IMR-90 (cell line): ENCODE results near the gene SWAP70. TPM values are rescaled to one million over a fixed set of nuclear protein-coding genes. Genes with fewer than 3 reads are reported as not detected.

Source experiments
- ATAC-seq: fragments of 200-7000 bp; cut with Tn5 transposase; 2 replicates; pipeline ENCODE4 v1.9.1; 2020; ENCODE audit warnings: low read depth, mild to moderate bottlenecking, moderate library complexity
- BruUV-seq: library from RNA; stranded (reverse); fragments of 400-500 nt; replicated peaks from 2 replicates; lab custom pipeline; 2021; lab: Mats Ljungman, UMichigan
- CTCF ChIA-PET: fragments of 300-600 bp; formaldehyde crosslinking; extraction: SDS; loops from one replicate; lab custom pipeline; 2021; ENCODE audit warnings: antibody characterized with exemption; lab: Yijun Ruan, JAX
- POLR2A ChIA-PET: fragments of 300-600 bp; sonication (Branson Sonifier 250); formaldehyde crosslinking; loops from one replicate; lab custom pipeline; 2022; ENCODE audit warnings: antibody characterized with exemption; ENCODE audit not compliant: unreplicated experiment; lab: Charles Lee
- DNase-seq: peaks from one replicate; pipeline ENCODE4 v3.0.0; 2013
- H2AFZ ChIP-seq: replicated peaks from 2 replicates; pipeline ENCODE3; 2013; ENCODE audit warnings: low read length, mild to moderate bottlenecking; ENCODE audit not compliant: poor library complexity
- H2AK5ac ChIP-seq: 2 replicates; pipeline ENCODE4 v1.6.1; 2013; ENCODE audit warnings: low read depth, low read length, inconsistent platforms
- H2AK9ac ChIP-seq: replicated peaks from 2 replicates; pipeline ENCODE3; 2013; ENCODE audit warnings: mild to moderate bottlenecking, low read depth, low read length, moderate library complexity; ENCODE audit not compliant: poor library complexity
- H2BK120ac ChIP-seq: 2 replicates; pipeline ENCODE4 v1.6.1; 2013; ENCODE audit warnings: low read depth, low read length, inconsistent platforms
- H2BK15ac ChIP-seq: 3 replicates; pipeline ENCODE4 v1.6.1; 2013; ENCODE audit warnings: low read depth, low read length, inconsistent platforms
- H2BK20ac ChIP-seq: 2 replicates; pipeline ENCODE4 v1.6.1; 2013; ENCODE audit warnings: low read depth, mild to moderate bottlenecking, inconsistent platforms, low read length, moderate library complexity
- H2BK5ac ChIP-seq: 2 replicates; pipeline ENCODE4 v1.6.1; 2013; ENCODE audit warnings: mild to moderate bottlenecking, low read depth, low read length, inconsistent platforms; ENCODE audit not compliant: poor library complexity, severe bottlenecking
- H3K14ac ChIP-seq: replicated peaks from 2 replicates; pipeline ENCODE4 v1.6.1; 2013; ENCODE audit warnings: low read depth, low read length, inconsistent platforms
- H3K18ac ChIP-seq: 2 replicates; pipeline ENCODE4 v1.6.1; 2013; ENCODE audit warnings: low read depth, low read length, control low read depth
- H3K23ac ChIP-seq: 2 replicates; pipeline ENCODE4 v1.6.1; 2013; ENCODE audit warnings: low read depth, low read length, inconsistent platforms
- H3K27ac ChIP-seq: 2 replicates; pipeline ENCODE4 v1.5.1; 2013; ENCODE audit warnings: mild to moderate bottlenecking, control low read depth, low read length; ENCODE audit not compliant: insufficient read depth
- H3K27me3 ChIP-seq: 2 replicates; pipeline ENCODE4 v1.6.1; 2013; ENCODE audit warnings: low read length; ENCODE audit not compliant: control insufficient read depth, insufficient read depth
- H3K36me3 ChIP-seq: 2 replicates; pipeline ENCODE4 v1.6.1; 2013; ENCODE audit warnings: low read length, mixed read lengths; ENCODE audit not compliant: control insufficient read depth, insufficient read depth
- H3K4ac ChIP-seq: 2 replicates; pipeline ENCODE4 v1.6.1; 2013; ENCODE audit warnings: low read depth, low read length, inconsistent platforms
- H3K4me1 ChIP-seq: 2 replicates; pipeline ENCODE4 v1.6.1; 2013; ENCODE audit warnings: low read length, mixed read lengths; ENCODE audit not compliant: control insufficient read depth, insufficient read depth
- H3K4me2 ChIP-seq: 2 replicates; pipeline ENCODE4 v1.6.1; 2013; ENCODE audit warnings: low read depth, mild to moderate bottlenecking, control low read depth, low read length, moderate library complexity
- H3K4me3 ChIP-seq: 2 replicates; pipeline ENCODE4 v1.5.1; 2013; ENCODE audit warnings: low read depth, mild to moderate bottlenecking, control low read depth, low read length, moderate library complexity; ENCODE audit not compliant: insufficient read depth
- H3K56ac ChIP-seq: 2 replicates; pipeline ENCODE4 v1.6.1; 2013; ENCODE audit warnings: low read length, inconsistent platforms; ENCODE audit not compliant: insufficient read depth; ENCODE audit errors: extremely low read depth
- H3K79me1 ChIP-seq, 2 experiments: 2 replicates each; pipeline ENCODE4 v1.6.1; 2013; ENCODE audit warnings: low read length in 2 of 2, inconsistent platforms in 1 of 2, low read depth in 1 of 2
- H3K9ac ChIP-seq: 2 replicates; pipeline ENCODE4 v1.6.1; 2013; ENCODE audit warnings: low read depth, low read length, control low read depth
- H3K9me1 ChIP-seq: 2 replicates; pipeline ENCODE4 v1.6.1; 2013; ENCODE audit warnings: low read length, inconsistent platforms; ENCODE audit not compliant: insufficient read depth
- H3K9me3 ChIP-seq: 2 replicates; pipeline ENCODE4 v1.6.1; 2013; ENCODE audit warnings: low read length; ENCODE audit not compliant: control insufficient read depth, insufficient read depth
- H4K20me1 ChIP-seq: 2 replicates; pipeline ENCODE4 v1.6.1; 2013; ENCODE audit warnings: low read length, inconsistent platforms; ENCODE audit not compliant: insufficient read depth
- H4K5ac ChIP-seq: 2 replicates; pipeline ENCODE4 v1.6.1; 2013; ENCODE audit warnings: mild to moderate bottlenecking, low read depth, low read length, control low read depth
- H4K8ac ChIP-seq, 2 experiments: 2 replicates each; pipeline ENCODE4 v1.6.1; 2013; ENCODE audit warnings: low read depth in 2 of 2, low read length in 2 of 2, control low read depth in 1 of 2, inconsistent platforms in 1 of 2
- H4K91ac ChIP-seq: 2 replicates; pipeline ENCODE4 v1.6.1; 2013; ENCODE audit warnings: low read depth, low read length, inconsistent platforms; ENCODE audit not compliant: insufficient read depth
- BHLHE40 ChIP-seq: fragments of 150-350 bp; IDR thresholded peaks from 2 replicates; pipeline ENCODE4 v1.6.1; 2016; ENCODE audit warnings: mild to moderate bottlenecking, low read depth, low read length
- CTCF ChIP-seq: conservative IDR thresholded peaks from 2 replicates; pipeline ENCODE4 v1.5.1; 2012; ENCODE audit warnings: mild to moderate bottlenecking, low read depth, low read length, improper control_type of control experiment
- FOS ChIP-seq: fragments of 150-350 bp; IDR thresholded peaks from 2 replicates; pipeline ENCODE4 v1.6.1; 2016; ENCODE audit warnings: low read depth, low read length
- WGBS, 2 experiments: methylation state at CpG; one replicate each; pipeline versions ENCODE4 v1.1.5 to v1.1.7; 2013; ENCODE audit warnings: missing lambda C conversion rate in 2 of 2; ENCODE audit not compliant: insufficient read length in 1 of 2; ENCODE audit errors: extremely low coverage in 2 of 2; 5-methylcytosine and 5-hydroxymethylcytosine counted together
- dilution Hi-C: fragments of 300-500 bp; cut with HindIII; formaldehyde crosslinking; loops from one replicate; pipeline ENCODE4 v1.14.3; 2018; ENCODE audit warnings: low sequenced_read_pairs; ENCODE audit not compliant: unreplicated experiment
- in situ Hi-C: fragments of 300-500 bp; cut with MboI; formaldehyde crosslinking; loops from 3 replicates; pipeline ENCODE4 v1.14.3; 2019; ENCODE audit warnings: low sequenced_read_pairs, inconsistent platforms, mixed read lengths
- intact Hi-C: fragments of 100-400 bp; cut with micrococcal nuclease; formaldehyde crosslinking; loops from 2 replicates; pipeline ENCODE4 v1.10.0; 2022
- polyA plus RNA-seq, 3 experiments: library from polyadenylated mRNA; depleted of rRNA; stranded (reverse); fragments of >200 nt; gene quantifications; 2 replicates each; pipeline ENCODE4 v1.2.3, GENCODE V29; 2012; ENCODE audit warnings: low replicate concordance in 1 of 3
- total RNA-seq: library from RNA; depleted of rRNA; stranded (reverse); fragments of >200 nt; gene quantifications from 2 replicates; pipeline ENCODE4 v1.2.3, GENCODE V29; 2012

The SWAP70 gene
- total and polyA plus RNA-seq, 2 of the 4 experiments (the other 2 are of a cell fraction), result 15.5 to 19.9 TPM

GRCh38 chr11:9763301-9763700 is 99.4 kb downstream of the SWAP70 start:
- H3K4me3 ChIP-seq, result no peak overlapping the region
- intact Hi-C loops, result no loop called here
- H3K23ac ChIP-seq, result peak overlapping the region; percentile 99; the same call in 1 of the 2 replicates
- WGBS, 2 experiments, result no CpG with 5 or more reads among the region's 1 CpG
- BruUV-seq, result no TSS peak
- H2AK9ac ChIP-seq, result peak overlapping the region; percentile 6
- H3K9me1 ChIP-seq, result peaks cover 54% of the 10 kb centered on the region
- TF ChIP-seq CTCF, result no peak
- TF ChIP-seq BHLHE40, result no peak
- TF ChIP-seq FOS, result no peak
- no peak overlapping the region for H3K4me2 ChIP-seq
- H4K20me1 ChIP-seq, result peaks cover 3% of the 10 kb centered on the region; the same call in 1 of the 2 replicates
- CTCF ChIA-PET, result no interaction called here
- H4K91ac ChIP-seq, result peak overlapping the region; percentile 99
- H4K5ac ChIP-seq, result peak overlapping the region; percentile 96
- no peak for ATAC-seq
- H3K4me1 ChIP-seq, result peaks cover 50% of the 10 kb centered on the region
- H3K9ac ChIP-seq, result no peak overlapping the region
- H3K14ac ChIP-seq, result peak overlapping the region; percentile 99
- no peaks in the 10 kb centered on the region for H3K9me3 ChIP-seq
- H4K8ac ChIP-seq, result peak overlapping the region; percentile 98 to 99; a peak in 3 of 4 replicates
- no peak for DNase-seq
- H2BK5ac ChIP-seq, result peak overlapping the region; percentile 99
- no peak overlapping the region for H2AFZ ChIP-seq
- POLR2A ChIA-PET, result no interaction called here
- no peaks in the 10 kb centered on the region for H3K27me3 ChIP-seq
- H2AK5ac ChIP-seq, result peak overlapping the region; percentile 100
- in situ Hi-C loops, result loop anchor here (5.0 to 25.0 kb wide), 3 partner anchors 199 to 972 kb away; no protein-coding TSS in a partner anchor
- H3K18ac ChIP-seq, result peak overlapping the region; percentile 98; the same call in 1 of the 2 replicates
- H2BK20ac ChIP-seq, result peak overlapping the region; percentile 100
- H3K4ac ChIP-seq, result peak overlapping the region; percentile 100
- peaks cover 5 to 56% of the 10 kb centered on the region in 2 experiments; a peak in 3 of 4 replicates for H3K79me1 ChIP-seq
- peak overlapping the region; percentile 97; the same call in 2 of the 3 replicates for H2BK15ac ChIP-seq
- 0 out of 2 replicates have a peak overlapping the region, but pooled peaks have one; percentile 27 for H3K56ac ChIP-seq
- no peaks in the 10 kb centered on the region for H3K36me3 ChIP-seq
- dilution Hi-C loops, result no loop called here
- H2BK120ac ChIP-seq, result peak overlapping the region; percentile 95
- no peak overlapping the region for H3K27ac ChIP-seq
